Activated T-cell treated with anti-CD3 and anti-CD28 coated beads for 1 hour (primary cell): ENCODE measurements around the gene HOXA5.

Experiments used
- DNase-seq: peaks from one replicate; pipeline ENCODE4 v3.0.0-alpha.2; 2020; ENCODE audit warnings: low read depth

Gene HOXA5

DNA sequence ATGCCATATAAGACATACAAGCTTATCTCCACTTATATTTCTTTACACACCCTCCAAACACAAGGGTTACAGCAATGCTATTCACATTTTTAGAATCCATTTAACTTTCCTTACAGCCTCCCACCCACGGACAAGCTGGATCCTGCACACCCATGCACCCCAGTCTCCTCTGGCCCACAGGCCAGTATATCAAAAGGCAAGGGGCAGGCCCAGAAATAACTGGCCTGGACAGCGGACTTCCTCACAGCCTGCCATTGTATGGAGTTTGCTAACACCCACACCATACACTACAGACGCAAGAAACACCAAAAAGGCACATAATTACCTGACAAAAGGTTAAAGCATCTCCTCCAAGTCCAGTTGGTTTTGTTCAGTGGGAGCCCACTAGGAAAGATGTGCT lies 24.9 kb downstream of the HOXA5 start:
- DNase-seq, result no peak

- DNase-seq, result no peak
These were observed 25.5 kb downstream of the HOXA5 start for GRCh38 chr7:27117887-27118491.

GRCh38 chr7:27116962-27117886 lies 26.3 kb downstream of the HOXA5 start:
- no peak for DNase-seq

- DNase-seq, result no peak
These were observed 27.2 kb downstream of the HOXA5 start for GRCh38 chr7:27116031-27116961.

- no peak for DNase-seq
These were observed 28.1 kb downstream of the HOXA5 start for GRCh38 chr7:27115221-27116026.

GRCh38 chr7:27114881-27115220 lies 28.6 kb downstream of the HOXA5 start:
- DNase-seq, result no peak

GRCh38 chr7:27113991-27114769 lies 29.3 kb downstream of the HOXA5 start:
- DNase-seq, result no peak

GRCh38 chr7:27112955-27113949 lies 30.2 kb downstream of the HOXA5 start:
- no peak for DNase-seq

DNA sequence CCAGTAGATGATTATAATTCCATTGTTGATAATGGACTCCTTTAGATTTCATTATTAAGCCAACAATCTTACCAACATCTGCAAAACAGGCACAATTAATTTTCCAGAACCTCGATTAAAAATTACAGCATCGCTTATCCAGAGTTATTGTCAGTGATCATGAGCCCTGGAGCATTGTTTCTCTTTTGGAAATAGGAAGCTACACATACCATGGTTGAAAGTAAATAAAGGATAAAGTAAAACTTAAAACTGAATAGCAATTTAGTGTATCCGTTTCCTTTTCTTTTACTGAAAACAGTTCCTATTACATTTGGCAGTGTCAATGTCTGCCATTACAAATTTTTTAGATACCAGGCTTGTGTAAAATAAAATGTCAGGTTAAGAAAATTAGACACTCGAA lies 31.1 kb downstream of the HOXA5 start:
- DNase-seq, result no peak

GRCh38 chr7:27111751-27112277 lies 31.7 kb downstream of the HOXA5 start:
- DNase-seq, result no peak

DNA sequence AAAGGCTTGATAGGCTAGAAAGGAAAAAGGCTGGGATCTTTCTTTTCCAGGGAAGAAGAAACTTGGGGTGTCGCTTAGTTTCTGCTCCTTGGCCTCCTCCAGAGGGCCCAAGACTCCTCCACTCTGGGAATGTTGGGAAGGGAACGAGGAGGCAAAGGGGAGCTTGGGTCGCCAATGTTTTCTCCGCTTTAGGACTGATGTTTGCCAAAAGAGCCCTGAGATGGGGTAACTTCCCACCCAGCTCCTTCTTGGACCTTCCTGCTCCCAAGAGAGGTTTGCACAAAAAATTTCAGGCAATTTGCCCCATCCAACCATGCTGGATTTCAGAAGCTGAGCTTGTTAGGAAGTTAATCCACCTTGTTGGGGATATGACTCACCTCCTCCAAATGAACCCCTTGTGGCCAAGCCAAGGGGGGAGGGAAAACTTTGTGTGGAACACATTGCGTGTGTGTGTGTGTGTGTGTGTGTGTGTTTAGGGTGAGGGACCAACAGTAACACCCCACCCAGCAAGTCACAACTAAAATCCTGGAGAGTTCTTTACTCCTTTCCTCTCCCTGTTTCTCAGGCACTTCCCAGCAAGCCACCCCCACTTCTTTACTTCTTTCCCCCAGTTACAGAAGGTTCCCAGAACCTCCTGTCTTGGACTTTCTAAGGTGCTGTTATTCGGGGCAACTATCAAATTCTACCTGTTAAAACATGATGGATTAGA lies 32.3 kb downstream of the HOXA5 start:
- DNase-seq, result no peak

DNA sequence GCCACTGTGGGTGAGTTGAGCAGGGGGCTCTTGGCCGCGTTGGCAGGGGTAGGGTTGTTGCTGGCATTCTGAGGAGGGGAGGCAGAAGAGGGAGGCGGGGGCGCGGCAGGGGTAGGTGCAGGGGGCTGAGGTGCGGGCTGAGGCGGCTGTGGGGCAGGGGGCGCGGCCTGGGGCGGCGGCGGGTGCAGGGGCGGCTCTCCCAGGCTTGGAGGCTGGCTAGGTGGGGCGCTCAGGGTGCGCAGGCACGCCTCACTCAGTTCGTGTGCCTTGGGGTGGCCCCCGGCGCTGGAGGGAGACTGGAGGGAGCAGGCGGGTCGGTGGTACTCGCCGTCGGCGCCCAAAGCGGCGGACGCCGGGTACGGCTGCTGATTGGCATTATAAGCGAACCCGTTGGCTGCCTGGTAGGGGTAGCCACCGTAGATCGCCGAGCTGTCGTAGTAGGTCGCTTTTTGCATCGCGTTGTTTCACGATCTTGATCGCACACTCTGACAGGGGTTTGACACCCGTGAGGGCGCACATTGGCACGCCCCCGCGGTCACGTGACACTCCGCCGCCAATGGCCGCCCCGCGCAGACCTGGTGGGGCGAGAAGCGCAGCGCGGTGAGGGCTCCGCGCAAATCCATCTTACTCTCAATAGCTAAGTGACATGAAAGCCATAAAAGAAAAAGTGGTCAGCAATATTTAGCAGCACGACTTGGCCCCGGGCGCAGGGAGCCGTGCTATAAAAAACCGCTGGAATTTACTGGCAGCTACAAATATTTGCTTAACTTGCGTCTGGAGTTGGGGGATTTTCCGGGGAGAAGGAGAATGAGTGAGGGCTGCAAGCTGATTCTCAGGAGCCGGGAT lies 33.1 kb downstream of the HOXA5 start:
- no peak for DNase-seq

DNA sequence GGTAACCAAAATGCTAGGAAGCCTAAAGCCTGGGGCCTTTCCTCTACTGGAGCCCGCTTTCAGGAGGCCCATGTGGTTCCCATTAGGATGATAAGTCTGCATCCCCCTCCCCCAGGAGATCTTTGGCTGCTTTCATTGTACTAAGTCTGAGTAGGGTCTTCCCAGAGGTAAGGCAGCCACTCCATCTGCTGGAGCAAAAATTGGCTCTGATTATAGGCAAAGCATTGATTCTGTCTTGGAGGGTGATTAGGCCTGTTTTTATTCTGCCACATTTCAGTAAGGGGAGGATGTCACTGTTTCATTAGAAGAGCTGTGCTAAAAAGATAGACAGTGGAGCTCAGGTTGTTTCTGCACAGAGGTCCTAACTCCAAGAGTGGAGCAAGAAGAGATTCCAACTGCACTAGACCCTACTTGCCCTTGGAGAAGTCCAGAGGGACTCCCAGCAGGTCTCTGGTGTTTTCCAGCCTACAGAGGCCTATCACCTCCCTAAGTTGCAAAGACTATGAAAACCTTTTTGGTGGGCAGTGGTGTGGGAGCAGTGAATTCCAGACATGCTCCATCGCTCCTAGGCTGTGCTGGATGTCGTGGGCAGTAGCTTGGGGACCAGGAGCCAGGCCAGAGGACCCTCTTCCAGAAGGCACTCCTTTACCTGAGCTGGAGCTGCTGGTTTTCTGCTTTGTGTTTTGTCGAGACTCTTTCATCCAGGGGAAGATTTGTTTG lies 33.9 kb downstream of the HOXA5 start:
- DNase-seq, result no peak

GRCh38 chr7:27108390-27109127 lies 34.9 kb downstream of the HOXA5 start:
- DNase-seq, result no peak

GRCh38 chr7:27107391-27108381 lies 35.8 kb downstream of the HOXA5 start:
- DNase-seq, result no peak
